ENCODE measurements around the gene SLC6A11. TPM values are rescaled to one million over a fixed set of nuclear protein-coding genes. Genes with fewer than 3 reads are reported as not detected.
A peak's percentile ranks its signal among the peaks of the same experiment; 100 is the strongest.

Gene SLC6A11
- total RNA-seq, 1 experiment from 2014 or later: not detected

DNA sequence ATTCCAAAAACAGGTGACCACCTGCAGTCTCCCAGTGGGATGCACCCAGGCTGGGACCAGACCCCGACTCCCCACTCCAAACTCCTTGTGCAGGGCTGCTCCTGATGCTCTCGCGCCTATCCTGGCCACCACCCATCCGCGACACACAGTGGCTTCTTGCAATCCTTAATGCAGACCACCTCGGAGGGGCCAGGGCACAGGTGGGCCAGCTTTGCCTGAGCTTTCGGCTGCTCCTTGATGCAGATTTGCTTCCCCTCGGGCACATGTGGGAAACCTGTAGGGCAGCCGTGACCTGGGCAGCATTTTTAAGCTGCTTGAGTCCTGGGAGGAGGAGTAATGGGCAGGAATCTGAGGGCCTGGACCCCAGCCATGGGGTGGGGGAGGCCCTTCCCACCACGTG, 18.9 kb downstream of the SLC6A11 start:
- TF ChIP-seq, protein P1, sequence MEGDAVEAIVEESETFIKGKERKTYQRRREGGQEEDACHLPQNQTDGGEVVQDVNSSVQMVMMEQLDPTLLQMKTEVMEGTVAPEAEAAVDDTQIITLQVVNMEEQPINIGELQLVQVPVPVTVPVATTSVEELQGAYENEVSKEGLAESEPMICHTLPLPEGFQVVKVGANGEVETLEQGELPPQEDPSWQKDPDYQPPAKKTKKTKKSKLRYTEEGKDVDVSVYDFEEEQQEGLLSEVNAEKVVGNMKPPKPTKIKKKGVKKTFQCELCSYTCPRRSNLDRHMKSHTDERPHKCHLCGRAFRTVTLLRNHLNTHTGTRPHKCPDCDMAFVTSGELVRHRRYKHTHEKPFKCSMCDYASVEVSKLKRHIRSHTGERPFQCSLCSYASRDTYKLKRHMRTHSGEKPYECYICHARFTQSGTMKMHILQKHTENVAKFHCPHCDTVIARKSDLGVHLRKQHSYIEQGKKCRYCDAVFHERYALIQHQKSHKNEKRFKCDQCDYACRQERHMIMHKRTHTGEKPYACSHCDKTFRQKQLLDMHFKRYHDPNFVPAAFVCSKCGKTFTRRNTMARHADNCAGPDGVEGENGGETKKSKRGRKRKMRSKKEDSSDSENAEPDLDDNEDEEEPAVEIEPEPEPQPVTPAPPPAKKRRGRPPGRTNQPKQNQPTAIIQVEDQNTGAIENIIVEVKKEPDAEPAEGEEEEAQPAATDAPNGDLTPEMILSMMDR (IDR thresholded peaks at IDR 0.05; ENCODE audit: unreplicated experiment): no peak
- no peak for DNase-seq
- Mint-ChIP-seq H3K27me3 (ENCODE audit: unreplicated experiment) (peaks cover 86% of the 10 kb centered on the region), H3K27ac (ENCODE audit: unreplicated experiment) (no peak overlapping the region), H3K9me3 (ENCODE audit: low read depth, unreplicated experiment) (no peaks in the 10 kb centered on the region), H3K36me3 (ENCODE audit: insufficient read depth, unreplicated experiment) (no peaks in the 10 kb centered on the region), H3K4me3 (ENCODE audit: low read depth, unreplicated experiment) (no peak overlapping the region), H3K4me1 (ENCODE audit: low read depth, unreplicated experiment) (no peaks in the 10 kb centered on the region)
- intact Hi-C loops (cut with micrococcal nuclease; ENCODE audit: unreplicated experiment): no loop called here
- no TSS peak for BruUV-seq (replicated peaks)
- CTCF ChIA-PET: no interaction called here

DNA sequence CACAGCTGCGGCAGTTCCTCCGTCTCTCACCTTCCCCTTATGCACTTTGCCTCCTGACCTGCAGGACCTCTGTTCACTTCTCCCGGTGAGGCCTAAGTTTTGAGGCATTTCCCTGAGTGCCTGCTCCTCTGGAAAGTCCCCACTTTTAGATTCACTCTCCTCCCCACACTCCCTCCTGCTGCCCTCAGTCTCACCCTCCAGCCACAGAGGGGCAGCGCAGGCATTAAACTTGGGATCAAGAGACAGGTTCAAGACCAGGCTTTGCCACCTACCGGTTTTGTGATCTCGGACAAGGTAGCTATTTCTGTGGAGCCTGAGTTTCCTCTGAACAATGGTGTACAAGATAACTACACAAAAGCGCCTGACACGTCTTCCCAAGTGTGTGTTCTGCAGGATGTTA, 19.4 kb downstream of the SLC6A11 start:
- CTCF ChIA-PET: no interaction called here
- no peak overlapping the region for H3K27ac Mint-ChIP-seq (ENCODE audit: unreplicated experiment)
- H3K4me3 Mint-ChIP-seq (ENCODE audit: low read depth, unreplicated experiment): no peak overlapping the region

DNA sequence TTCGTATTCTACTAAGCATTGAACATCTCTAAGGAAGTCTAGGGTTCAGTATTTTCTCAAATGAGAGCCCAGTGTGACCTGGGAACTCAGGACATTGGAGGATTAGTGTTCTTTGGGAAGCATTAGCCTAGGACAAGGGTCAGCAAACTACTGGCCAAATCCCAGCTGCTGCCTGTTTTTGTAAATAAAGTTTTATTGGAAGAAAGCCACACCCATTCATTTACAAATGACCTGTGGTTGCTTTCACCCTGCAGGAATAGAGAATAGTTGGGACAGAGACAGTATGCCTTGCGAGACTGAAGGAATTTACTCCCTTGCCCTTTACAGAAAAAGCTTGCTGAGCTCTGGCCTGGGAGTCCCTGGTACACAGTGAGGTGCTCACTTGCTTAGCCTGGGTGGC, 20.6 kb downstream of the SLC6A11 start:
- H3K27ac Mint-ChIP-seq (ENCODE audit: unreplicated experiment): no peak overlapping the region
- H3K4me3 Mint-ChIP-seq (ENCODE audit: low read depth, unreplicated experiment): no peak overlapping the region
- intact Hi-C loops (cut with micrococcal nuclease; ENCODE audit: unreplicated experiment): no loop called here
- no TSS peak for BruUV-seq (replicated peaks)
- TF ChIP-seq, protein P1 (IDR thresholded peaks at IDR 0.05; ENCODE audit: unreplicated experiment): no peak
- H3K4me1 Mint-ChIP-seq (ENCODE audit: low read depth, unreplicated experiment): no peaks in the 10 kb centered on the region
- no peak for DNase-seq
- no peaks in the 10 kb centered on the region for H3K9me3 Mint-ChIP-seq (ENCODE audit: low read depth, unreplicated experiment)
- CTCF ChIA-PET: no interaction called here
- H3K36me3 Mint-ChIP-seq (ENCODE audit: insufficient read depth, unreplicated experiment): no peaks in the 10 kb centered on the region
- H3K27me3 Mint-ChIP-seq (ENCODE audit: unreplicated experiment): peaks cover 88% of the 10 kb centered on the region

More for the DNA sequence above, 19.4 kb downstream of the SLC6A11 start:
- intact Hi-C loops (cut with micrococcal nuclease; ENCODE audit: unreplicated experiment): no loop called here
- Mint-ChIP-seq H3K9me3 (ENCODE audit: low read depth, unreplicated experiment) (no peaks in the 10 kb centered on the region), H3K4me1 (ENCODE audit: low read depth, unreplicated experiment) (no peaks in the 10 kb centered on the region), H3K27me3 (ENCODE audit: unreplicated experiment) (peaks cover 86% of the 10 kb centered on the region), H3K36me3 (ENCODE audit: insufficient read depth, unreplicated experiment) (no peaks in the 10 kb centered on the region)
- TF ChIP-seq, protein P1 (IDR thresholded peaks at IDR 0.05; ENCODE audit: unreplicated experiment): peak; percentile 16
- BruUV-seq (replicated peaks): no TSS peak
- no peak for DNase-seq

DNA sequence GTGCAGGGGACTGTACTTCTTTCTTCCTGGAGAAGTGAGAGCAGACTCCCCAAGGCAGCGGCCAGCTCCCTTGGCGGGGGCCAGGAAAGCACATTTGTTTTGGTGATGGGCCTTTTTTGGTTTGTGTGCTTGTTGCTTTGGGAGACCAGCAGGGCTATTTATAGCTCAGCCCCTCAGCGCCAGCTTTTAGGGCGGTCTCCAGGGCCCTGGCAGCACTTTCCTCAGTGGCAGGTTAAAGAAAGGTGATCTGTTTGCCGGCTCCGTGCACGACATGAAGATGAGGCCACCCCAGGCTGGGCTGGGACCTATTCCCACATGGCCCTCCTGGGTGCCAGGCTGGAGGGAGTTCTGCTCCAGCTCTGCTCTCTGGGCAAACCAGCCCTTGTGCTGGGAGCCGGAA, 21.8 kb downstream of the SLC6A11 start:
- CTCF ChIA-PET: no interaction called here
- TF ChIP-seq, protein P1 (IDR thresholded peaks at IDR 0.05; ENCODE audit: unreplicated experiment): no peak
- no peaks in the 10 kb centered on the region for H3K4me1 Mint-ChIP-seq (ENCODE audit: low read depth, unreplicated experiment)
- H3K27me3 Mint-ChIP-seq (ENCODE audit: unreplicated experiment): peaks cover 86% of the 10 kb centered on the region
- H3K9me3 Mint-ChIP-seq (ENCODE audit: low read depth, unreplicated experiment): no peaks in the 10 kb centered on the region
- no TSS peak for BruUV-seq (replicated peaks)
- H3K27ac Mint-ChIP-seq (ENCODE audit: unreplicated experiment): no peak overlapping the region
- H3K36me3 Mint-ChIP-seq (ENCODE audit: insufficient read depth, unreplicated experiment): no peaks in the 10 kb centered on the region
- intact Hi-C loops (cut with micrococcal nuclease; ENCODE audit: unreplicated experiment): no loop called here
- DNase-seq: no peak
- H3K4me3 Mint-ChIP-seq (ENCODE audit: low read depth, unreplicated experiment): no peak overlapping the region

Data from Calu3 (cell line).